SK-N-SH (cell line): ENCODE measurements around the gene NCAM2. TPM values are rescaled to one million over a fixed set of nuclear protein-coding genes. Genes with fewer than 3 reads are reported as not detected.

Experiments used
- CTCF ChIA-PET: fragments of 300-600, 350-600 bp; formaldehyde crosslinking; extraction: SDS; loops from one replicate; lab custom pipeline; 2021; lab: Yijun Ruan, JAX
- POLR2A ChIA-PET: fragments of 350-600 bp; sonication (Branson Sonifier 250); formaldehyde crosslinking; extraction: SDS; loops from one replicate; lab custom pipeline; 2020; ENCODE audit warnings: antibody characterized with exemption, inconsistent platforms; lab: Yijun Ruan, JAX
- DNase-seq: peaks from one replicate; pipeline ENCODE4 v3.0.0; 2012
- H2AFZ ChIP-seq: fragments of 200-600 bp; sonication (generic); 2 replicates; pipeline ENCODE4 v1.8.1; 2016; ENCODE audit warnings: antibody characterized with exemption, mild to moderate bottlenecking, low read depth
- H3F3A ChIP-seq: fragments of 200-600 bp; sonication (generic); replicated peaks from 2 replicates; pipeline ENCODE3; 2016; ENCODE audit warnings: antibody characterized with exemption, mild to moderate bottlenecking; ENCODE audit not compliant: insufficient read depth
- H3K27ac ChIP-seq, 2 experiments: fragments of 200-500 bp in 1 of 2; fragments of 200-600 bp in 1 of 2; sonication (Bioruptor generic) in 1 of 2; sonication (generic), shearing (Covaris generic) in 1 of 2; 2 replicates each; pipeline versions ENCODE4 v1.5.1 to v1.6.1; 2014 to 2016; ENCODE audit warnings: low read depth in 2 of 2, inconsistent platforms in 1 of 2, low read length in 1 of 2, mild to moderate bottlenecking in 1 of 2, mixed read lengths in 1 of 2
- H3K27me3 ChIP-seq: fragments of 200-600 bp; sonication (generic), shearing (Covaris generic); 2 replicates; pipeline ENCODE4 v1.6.1; 2016; ENCODE audit warnings: mixed run types; ENCODE audit not compliant: insufficient read depth
- H3K36me3 ChIP-seq, 2 experiments: fragments of 200-500 bp in 1 of 2; fragments of 200-600 bp in 1 of 2; sonication (Bioruptor generic) in 1 of 2; sonication (generic) in 1 of 2; replicated peaks in 1 of 2; 2 replicates each; pipeline versions ENCODE3 to v1.5.1; 2014 to 2016; ENCODE audit warnings: low read length in 1 of 2, mild to moderate bottlenecking in 1 of 2; ENCODE audit not compliant: insufficient read depth in 2 of 2, control insufficient read depth in 1 of 2
- H3K4me1 ChIP-seq, 2 experiments: fragments of 200-500 bp in 1 of 2; fragments of 200-600 bp in 1 of 2; sonication (Bioruptor generic) in 1 of 2; sonication (generic), shearing (Covaris generic) in 1 of 2; 2 replicates each; pipeline versions ENCODE4 v1.5.1 to v1.6.1; 2014 to 2016; ENCODE audit warnings: low read depth in 1 of 2, low read length in 1 of 2, mixed run types in 1 of 2; ENCODE audit not compliant: insufficient read depth in 2 of 2, control insufficient read depth in 1 of 2
- H3K4me2 ChIP-seq: fragments of 200-600 bp; sonication (generic), shearing (Covaris generic); 2 replicates; pipeline ENCODE4 v1.6.1; 2017; ENCODE audit warnings: mixed run types
- H3K4me3 ChIP-seq, 2 experiments: fragments of 200-500 bp in 1 of 2; fragments of 200-600 bp in 1 of 2; sonication (Bioruptor generic) in 1 of 2; sonication (generic), shearing (Covaris generic) in 1 of 2; 2 replicates each; pipeline versions ENCODE4 v1.5.1 to v1.8.1; 2014 to 2016; ENCODE audit warnings: low read depth in 2 of 2, inconsistent platforms in 1 of 2, low read length in 1 of 2, mild to moderate bottlenecking in 1 of 2, mixed read lengths in 1 of 2, moderate library complexity in 1 of 2
- H3K79me2 ChIP-seq: fragments of 200-600 bp; sonication (generic); 2 replicates; pipeline ENCODE4 v1.8.1; 2017; ENCODE audit warnings: mild to moderate bottlenecking; ENCODE audit not compliant: insufficient read depth
- H3K9ac ChIP-seq: fragments of 200-600 bp; sonication (generic); 2 replicates; pipeline ENCODE4 v1.6.1; 2017; ENCODE audit warnings: mixed run types
- H3K9me2 ChIP-seq: fragments of 200-600 bp; sonication (generic); 2 replicates; pipeline ENCODE4 v1.6.1; 2017; ENCODE audit warnings: mixed run types
- H3K9me3 ChIP-seq: fragments of 200-600 bp; sonication (generic); 2 replicates; pipeline ENCODE4 v1.6.1; 2017; ENCODE audit warnings: mixed run types, mild to moderate bottlenecking, moderate library complexity
- H4K20me1 ChIP-seq: fragments of 200-600 bp; sonication (generic); 2 replicates; pipeline ENCODE4 v1.6.1; 2017; ENCODE audit warnings: mild to moderate bottlenecking, mixed run types; ENCODE audit not compliant: insufficient read depth
- EP300 ChIP-seq, 2 experiments: IDR thresholded peaks; 2 replicates each; pipeline versions ENCODE4 v1.4.0 to v1.6.1; 2012; ENCODE audit warnings: borderline replicate concordance in 1 of 2, low read depth in 1 of 2, low read length in 1 of 2
- FOXM1 ChIP-seq: IDR thresholded peaks from 2 replicates; pipeline ENCODE4 v1.4.0; 2012; ENCODE audit warnings: low read depth, mild to moderate bottlenecking
- GABPA ChIP-seq: IDR thresholded peaks from 2 replicates; pipeline ENCODE4 v1.4.0; 2012; ENCODE audit warnings: low read depth, mild to moderate bottlenecking
- JUND ChIP-seq: IDR thresholded peaks from 2 replicates; pipeline ENCODE4 v1.4.0; 2012
- MEF2A ChIP-seq: IDR thresholded peaks from 2 replicates; pipeline ENCODE4 v1.4.0; 2012; ENCODE audit warnings: low read depth, borderline replicate concordance
- MXI1 ChIP-seq: IDR thresholded peaks from 2 replicates; pipeline ENCODE4 v1.6.1; 2012; ENCODE audit warnings: mild to moderate bottlenecking, low read depth, low read length, improper control_type of control experiment
- NFIC ChIP-seq: IDR thresholded peaks from 2 replicates; pipeline ENCODE4 v1.4.0; 2012; ENCODE audit warnings: borderline replicate concordance
- NRF1 ChIP-seq: IDR thresholded peaks from 2 replicates; pipeline ENCODE4 v1.6.1; 2012; ENCODE audit warnings: low read depth, mild to moderate bottlenecking, low read length
- SIN3A ChIP-seq: IDR thresholded peaks from 2 replicates; pipeline ENCODE4 v1.6.1; 2012; ENCODE audit warnings: low read depth, mild to moderate bottlenecking, low read length, moderate library complexity, borderline replicate concordance
- TAF1 ChIP-seq: IDR thresholded peaks from 2 replicates; pipeline ENCODE4 v1.6.1; 2012; ENCODE audit warnings: low read depth, mild to moderate bottlenecking, low read length, moderate library complexity, borderline replicate concordance
- TCF12 ChIP-seq: IDR thresholded peaks from 2 replicates; pipeline ENCODE4 v1.4.0; 2012
- WGBS: methylation state at CpG from one replicate; pipeline ENCODE4 v1.1.6; 2017; ENCODE audit warnings: low lambda C conversion rate; 5-methylcytosine and 5-hydroxymethylcytosine counted together
- polyA plus RNA-seq, 3 experiments: library from polyadenylated mRNA; depleted of rRNA; stranded (reverse); fragments of >200 nt; gene quantifications; 2 replicates each; pipeline ENCODE4 v1.2.3, GENCODE V29; 2012
- TF ChIP-seq, protein P1 (sequence below): fragments of 200-600 bp; sonication (generic); IDR thresholded peaks from 2 replicates; pipeline ENCODE4 v1.6.1; 2017; ENCODE audit warnings: antibody characterized with exemption, mild to moderate bottlenecking, moderate library complexity
- TF ChIP-seq, protein P2 (sequence below): IDR thresholded peaks from 2 replicates; pipeline ENCODE4 v1.4.0; 2012; ENCODE audit warnings: low read depth, borderline replicate concordance
- TF ChIP-seq, protein P3 (sequence below): IDR thresholded peaks from 2 replicates; pipeline ENCODE4 v1.4.0; 2012; ENCODE audit warnings: low read depth
- TF ChIP-seq, protein P4 (sequence below): fragments of 150-350 bp; IDR thresholded peaks from 2 replicates; pipeline ENCODE4 v1.6.1; 2017; ENCODE audit warnings: antibody characterized with exemption, low read length, low read depth, borderline replicate concordance
- TF ChIP-seq, protein P5 (sequence below): IDR thresholded peaks from 2 replicates; pipeline ENCODE4; 2012
- TF ChIP-seq, protein P6 (sequence below): IDR thresholded peaks from 2 replicates; pipeline ENCODE4 v1.6.1; 2012; ENCODE audit warnings: mild to moderate bottlenecking, low read depth, low read length, moderate library complexity

The NCAM2 gene
- polyA plus RNA-seq, 1 of the 3 experiments (the other 2 are of a cell fraction), result 2.1 TPM

DNA sequence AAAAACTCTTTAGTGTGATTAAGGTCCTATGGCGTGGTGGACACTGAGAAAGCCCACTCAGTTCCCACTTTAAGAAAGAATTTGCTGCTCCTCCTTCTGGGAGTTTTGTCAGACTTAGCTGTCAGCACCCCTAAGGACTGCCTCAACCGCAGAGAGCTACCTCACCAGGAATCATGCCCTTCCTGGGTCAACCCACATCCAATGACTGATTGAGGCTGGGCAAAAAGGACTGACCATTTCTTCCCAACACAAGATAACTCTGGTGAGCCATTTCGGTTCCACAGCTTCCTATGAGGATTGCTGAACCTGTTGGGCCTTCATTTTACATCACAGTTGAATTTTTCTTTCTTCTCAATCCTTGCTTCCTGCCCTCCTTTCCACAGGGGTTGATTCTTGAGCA, 197.9 kb downstream of the NCAM2 start:
- CTCF ChIA-PET, result no interaction called here
- POLR2A ChIA-PET, result no interaction called here
- no peaks in the 10 kb centered on the region for H3K9me2 ChIP-seq
- peaks cover 0 to 16% of the 10 kb centered on the region in 2 experiments; a peak in 3 of 4 replicates for H3K4me1 ChIP-seq
- no peak overlapping the region for H2AFZ ChIP-seq
- H3K79me2 ChIP-seq, result no peaks in the 10 kb centered on the region
- DNase-seq, result no peak
- no peaks in the 10 kb centered on the region for H3K27me3 ChIP-seq
- H3K9me3 ChIP-seq, result no peaks in the 10 kb centered on the region
- H3K4me3 ChIP-seq, result no peak overlapping the region
- H4K20me1 ChIP-seq, result no peaks in the 10 kb centered on the region
- WGBS, result 82% methylated on average over 3 of the region's 3 CpGs
- peaks cover 18% of the 10 kb centered on the region for H3F3A ChIP-seq
- no peak overlapping the region for H3K4me2 ChIP-seq
- no peaks in the 10 kb centered on the region for H3K36me3 ChIP-seq
- no peak overlapping the region for H3K27ac ChIP-seq
- TF ChIP-seq MEF2A, result no peak
- no peak for TF ChIP-seq FOXM1
- TF ChIP-seq EP300 (IDR thresholded peaks at IDR 0.05; ENCODE audit: borderline replicate concordance in 1 of 2, low read depth in 1 of 2, low read length in 1 of 2), result no peak
- TF ChIP-seq NRF1, result no peak
- no peak for TF ChIP-seq MXI1
- TF ChIP-seq, protein P1, sequence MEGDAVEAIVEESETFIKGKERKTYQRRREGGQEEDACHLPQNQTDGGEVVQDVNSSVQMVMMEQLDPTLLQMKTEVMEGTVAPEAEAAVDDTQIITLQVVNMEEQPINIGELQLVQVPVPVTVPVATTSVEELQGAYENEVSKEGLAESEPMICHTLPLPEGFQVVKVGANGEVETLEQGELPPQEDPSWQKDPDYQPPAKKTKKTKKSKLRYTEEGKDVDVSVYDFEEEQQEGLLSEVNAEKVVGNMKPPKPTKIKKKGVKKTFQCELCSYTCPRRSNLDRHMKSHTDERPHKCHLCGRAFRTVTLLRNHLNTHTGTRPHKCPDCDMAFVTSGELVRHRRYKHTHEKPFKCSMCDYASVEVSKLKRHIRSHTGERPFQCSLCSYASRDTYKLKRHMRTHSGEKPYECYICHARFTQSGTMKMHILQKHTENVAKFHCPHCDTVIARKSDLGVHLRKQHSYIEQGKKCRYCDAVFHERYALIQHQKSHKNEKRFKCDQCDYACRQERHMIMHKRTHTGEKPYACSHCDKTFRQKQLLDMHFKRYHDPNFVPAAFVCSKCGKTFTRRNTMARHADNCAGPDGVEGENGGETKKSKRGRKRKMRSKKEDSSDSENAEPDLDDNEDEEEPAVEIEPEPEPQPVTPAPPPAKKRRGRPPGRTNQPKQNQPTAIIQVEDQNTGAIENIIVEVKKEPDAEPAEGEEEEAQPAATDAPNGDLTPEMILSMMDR, result no peak
- TF ChIP-seq, protein P2, sequence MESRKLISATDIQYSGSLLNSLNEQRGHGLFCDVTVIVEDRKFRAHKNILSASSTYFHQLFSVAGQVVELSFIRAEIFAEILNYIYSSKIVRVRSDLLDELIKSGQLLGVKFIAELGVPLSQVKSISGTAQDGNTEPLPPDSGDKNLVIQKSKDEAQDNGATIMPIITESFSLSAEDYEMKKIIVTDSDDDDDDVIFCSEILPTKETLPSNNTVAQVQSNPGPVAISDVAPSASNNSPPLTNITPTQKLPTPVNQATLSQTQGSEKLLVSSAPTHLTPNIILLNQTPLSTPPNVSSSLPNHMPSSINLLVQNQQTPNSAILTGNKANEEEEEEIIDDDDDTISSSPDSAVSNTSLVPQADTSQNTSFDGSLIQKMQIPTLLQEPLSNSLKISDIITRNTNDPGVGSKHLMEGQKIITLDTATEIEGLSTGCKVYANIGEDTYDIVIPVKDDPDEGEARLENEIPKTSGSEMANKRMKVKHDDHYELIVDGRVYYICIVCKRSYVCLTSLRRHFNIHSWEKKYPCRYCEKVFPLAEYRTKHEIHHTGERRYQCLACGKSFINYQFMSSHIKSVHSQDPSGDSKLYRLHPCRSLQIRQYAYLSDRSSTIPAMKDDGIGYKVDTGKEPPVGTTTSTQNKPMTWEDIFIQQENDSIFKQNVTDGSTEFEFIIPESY, result no peak
- TF ChIP-seq NFIC, result no peak
- no peak for TF ChIP-seq SIN3A
- TF ChIP-seq GABPA, result no peak
- TF ChIP-seq, protein P3, sequence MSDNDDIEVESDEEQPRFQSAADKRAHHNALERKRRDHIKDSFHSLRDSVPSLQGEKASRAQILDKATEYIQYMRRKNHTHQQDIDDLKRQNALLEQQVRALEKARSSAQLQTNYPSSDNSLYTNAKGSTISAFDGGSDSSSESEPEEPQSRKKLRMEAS, result no peak
- TF ChIP-seq, protein P4, sequence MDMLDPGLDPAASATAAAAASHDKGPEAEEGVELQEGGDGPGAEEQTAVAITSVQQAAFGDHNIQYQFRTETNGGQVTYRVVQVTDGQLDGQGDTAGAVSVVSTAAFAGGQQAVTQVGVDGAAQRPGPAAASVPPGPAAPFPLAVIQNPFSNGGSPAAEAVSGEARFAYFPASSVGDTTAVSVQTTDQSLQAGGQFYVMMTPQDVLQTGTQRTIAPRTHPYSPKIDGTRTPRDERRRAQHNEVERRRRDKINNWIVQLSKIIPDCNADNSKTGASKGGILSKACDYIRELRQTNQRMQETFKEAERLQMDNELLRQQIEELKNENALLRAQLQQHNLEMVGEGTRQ, result no peak
- no peak for TF ChIP-seq JUND
- TF ChIP-seq TCF12, result no peak
- TF ChIP-seq TAF1, result no peak
- TF ChIP-seq, protein P5, sequence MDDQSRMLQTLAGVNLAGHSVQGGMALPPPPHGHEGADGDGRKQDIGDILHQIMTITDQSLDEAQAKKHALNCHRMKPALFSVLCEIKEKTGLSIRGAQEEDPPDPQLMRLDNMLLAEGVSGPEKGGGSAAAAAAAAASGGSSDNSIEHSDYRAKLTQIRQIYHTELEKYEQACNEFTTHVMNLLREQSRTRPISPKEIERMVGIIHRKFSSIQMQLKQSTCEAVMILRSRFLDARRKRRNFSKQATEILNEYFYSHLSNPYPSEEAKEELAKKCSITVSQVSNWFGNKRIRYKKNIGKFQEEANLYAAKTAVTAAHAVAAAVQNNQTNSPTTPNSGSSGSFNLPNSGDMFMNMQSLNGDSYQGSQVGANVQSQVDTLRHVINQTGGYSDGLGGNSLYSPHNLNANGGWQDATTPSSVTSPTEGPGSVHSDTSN, result no peak
- TF ChIP-seq, protein P6, sequence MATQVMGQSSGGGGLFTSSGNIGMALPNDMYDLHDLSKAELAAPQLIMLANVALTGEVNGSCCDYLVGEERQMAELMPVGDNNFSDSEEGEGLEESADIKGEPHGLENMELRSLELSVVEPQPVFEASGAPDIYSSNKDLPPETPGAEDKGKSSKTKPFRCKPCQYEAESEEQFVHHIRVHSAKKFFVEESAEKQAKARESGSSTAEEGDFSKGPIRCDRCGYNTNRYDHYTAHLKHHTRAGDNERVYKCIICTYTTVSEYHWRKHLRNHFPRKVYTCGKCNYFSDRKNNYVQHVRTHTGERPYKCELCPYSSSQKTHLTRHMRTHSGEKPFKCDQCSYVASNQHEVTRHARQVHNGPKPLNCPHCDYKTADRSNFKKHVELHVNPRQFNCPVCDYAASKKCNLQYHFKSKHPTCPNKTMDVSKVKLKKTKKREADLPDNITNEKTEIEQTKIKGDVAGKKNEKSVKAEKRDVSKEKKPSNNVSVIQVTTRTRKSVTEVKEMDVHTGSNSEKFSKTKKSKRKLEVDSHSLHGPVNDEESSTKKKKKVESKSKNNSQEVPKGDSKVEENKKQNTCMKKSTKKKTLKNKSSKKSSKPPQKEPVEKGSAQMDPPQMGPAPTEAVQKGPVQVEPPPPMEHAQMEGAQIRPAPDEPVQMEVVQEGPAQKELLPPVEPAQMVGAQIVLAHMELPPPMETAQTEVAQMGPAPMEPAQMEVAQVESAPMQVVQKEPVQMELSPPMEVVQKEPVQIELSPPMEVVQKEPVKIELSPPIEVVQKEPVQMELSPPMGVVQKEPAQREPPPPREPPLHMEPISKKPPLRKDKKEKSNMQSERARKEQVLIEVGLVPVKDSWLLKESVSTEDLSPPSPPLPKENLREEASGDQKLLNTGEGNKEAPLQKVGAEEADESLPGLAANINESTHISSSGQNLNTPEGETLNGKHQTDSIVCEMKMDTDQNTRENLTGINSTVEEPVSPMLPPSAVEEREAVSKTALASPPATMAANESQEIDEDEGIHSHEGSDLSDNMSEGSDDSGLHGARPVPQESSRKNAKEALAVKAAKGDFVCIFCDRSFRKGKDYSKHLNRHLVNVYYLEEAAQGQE, result no peak
- no peak overlapping the region for H3K9ac ChIP-seq
